ENCODE results near the gene ALOX5AP.

ALOX5AP gene

DNA sequence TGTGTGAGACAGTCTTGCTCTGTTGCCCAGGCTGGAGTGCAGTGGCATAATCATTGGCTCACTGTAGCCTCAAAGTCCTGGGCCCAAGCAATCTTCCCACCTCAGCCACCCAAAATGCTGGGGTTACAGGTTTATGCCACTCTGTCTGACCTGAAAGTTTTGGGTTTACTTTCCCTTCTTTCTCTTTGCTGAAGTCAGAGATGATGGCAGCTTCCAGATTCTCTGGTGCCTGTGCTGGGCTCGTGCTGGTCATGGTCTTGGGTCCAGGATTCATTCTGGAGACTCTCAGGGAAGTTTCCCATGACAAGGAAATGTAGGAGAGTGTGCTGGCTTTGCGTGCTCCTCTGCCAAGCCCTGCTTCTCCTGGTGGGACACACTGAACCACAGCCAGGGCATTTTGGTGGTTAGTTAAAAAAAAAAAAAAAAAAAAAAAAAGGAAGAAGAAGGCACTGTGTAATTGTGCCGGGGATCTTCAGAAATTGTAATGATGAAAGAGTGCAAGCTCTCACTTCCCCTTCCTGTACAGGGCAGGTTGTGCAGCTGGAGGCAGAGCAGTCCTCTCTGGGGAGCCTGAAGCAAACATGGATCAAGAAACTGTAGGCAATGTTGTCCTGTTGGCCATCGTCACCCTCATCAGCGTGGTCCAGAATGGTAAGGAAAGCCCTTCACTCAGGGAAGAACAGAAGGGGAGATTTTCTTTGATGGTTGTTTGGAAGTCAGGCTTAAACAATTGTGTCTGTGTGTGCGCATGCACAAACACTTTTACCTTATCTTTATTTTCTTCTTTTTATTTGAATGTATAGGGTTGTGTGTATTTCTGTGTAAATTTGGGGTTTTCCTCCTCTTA lies at the start of gene ALOX5AP:
Gene ALOX5AP, plus strand, starts transcription at position 519 of the 847 bp plus-strand sequence. Its CDS starts 63 bp downstream, at position 582.
- no peak for DNase-seq

- DNase-seq, result no peak
Observed at GRCh38 chr13:30685987-30686386, 49.4 kb upstream of the ALOX5AP start.

DNA sequence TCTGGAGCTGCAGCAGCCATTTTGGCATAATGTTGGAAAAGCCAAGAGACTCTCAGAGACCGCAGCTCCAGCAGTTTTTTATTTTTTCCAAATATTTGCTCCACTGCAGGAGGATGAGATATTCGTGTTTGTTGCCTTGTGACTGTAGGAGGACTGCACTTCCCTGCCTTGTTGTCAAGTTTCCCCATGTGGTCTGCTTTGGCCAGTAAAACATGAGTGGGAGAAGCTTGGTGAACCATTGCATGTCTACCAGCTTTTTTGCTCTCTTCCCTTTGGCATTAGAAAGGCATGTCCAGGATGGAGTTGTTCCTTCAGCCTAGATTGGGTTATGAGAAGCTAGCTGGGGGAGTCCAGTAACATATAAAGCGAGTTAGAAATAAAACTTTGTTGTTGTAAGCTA lies 47.7 kb upstream of the ALOX5AP start:
- no peak for DNase-seq

DNA sequence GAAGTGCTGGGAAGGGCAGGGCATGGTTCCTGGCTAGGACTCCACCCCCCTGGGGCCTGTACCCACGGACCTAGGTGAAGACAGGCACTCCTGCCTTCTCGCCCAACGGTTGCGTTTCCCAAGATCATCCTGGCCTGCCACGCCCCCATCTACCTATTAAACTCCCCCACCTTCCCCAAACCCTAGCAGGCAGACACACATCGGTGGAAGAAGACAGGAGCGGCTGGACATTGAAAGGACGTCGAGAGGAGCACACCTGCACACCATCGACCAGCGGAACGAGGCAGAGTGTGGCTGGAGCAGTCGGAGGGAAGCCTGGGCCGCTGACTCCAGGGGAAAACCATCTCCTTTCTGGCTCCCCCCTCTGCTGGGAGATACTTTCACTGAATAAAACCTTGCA lies 45.6 kb upstream of the ALOX5AP start:
- DNase-seq, result no peak

GRCh38 chr13:30690282-30691188 lies 44.8 kb upstream of the ALOX5AP start:
- peak in 1 of 2 experiments; percentile 50 for DNase-seq

DNA sequence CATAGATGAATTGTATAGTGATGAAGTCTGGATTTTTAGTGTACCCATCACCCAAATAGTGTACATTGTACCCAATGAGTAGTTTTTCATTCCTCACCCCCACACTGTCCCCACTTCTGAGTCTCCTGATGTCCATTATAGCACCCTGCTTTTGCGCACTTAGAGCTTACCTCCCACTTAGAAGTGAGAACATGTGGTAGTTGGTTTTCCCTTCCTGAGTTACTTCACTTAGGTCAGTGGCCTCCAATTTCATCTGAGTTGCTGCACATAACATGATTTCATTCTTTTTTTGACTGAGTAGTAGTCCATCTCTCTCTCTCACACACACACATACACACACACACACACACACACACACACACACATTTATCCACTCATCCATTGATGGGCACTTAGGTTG lies 43.2 kb upstream of the ALOX5AP start:
- no peak for DNase-seq

- no peak for DNase-seq
Observed at GRCh38 chr13:30696278-30697176, 38.8 kb upstream of the ALOX5AP start.

GRCh38 chr13:30697177-30697953 lies 38.0 kb upstream of the ALOX5AP start:
- DNase-seq, result no peak

GRCh38 chr13:30697996-30698401 lies 37.3 kb upstream of the ALOX5AP start:
- DNase-seq, result no peak

- no peak for DNase-seq
Observed at GRCh38 chr13:30698488-30699005, 36.8 kb upstream of the ALOX5AP start.

DNA sequence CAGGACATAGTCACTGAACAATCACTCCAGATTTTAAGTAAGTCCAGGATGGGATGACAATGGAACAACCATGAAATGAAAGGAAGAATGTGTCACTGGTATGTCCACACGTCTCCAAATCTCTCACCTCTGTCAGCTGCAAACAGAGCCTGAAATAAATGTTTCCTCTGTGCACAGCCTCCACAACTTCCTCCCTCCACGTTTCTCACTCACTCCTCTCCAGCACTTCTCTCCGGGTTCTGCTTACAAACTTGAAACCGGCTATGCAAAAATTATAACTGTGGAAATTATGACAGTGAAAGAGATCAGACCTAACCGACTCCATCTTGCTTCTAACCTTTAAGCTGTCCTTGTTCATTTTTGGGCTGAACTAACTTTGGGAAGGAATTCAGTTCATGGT lies 35.0 kb upstream of the ALOX5AP start:
- no peak for DNase-seq

- no peak for DNase-seq
Observed at GRCh38 chr13:30702006-30702405, 33.3 kb upstream of the ALOX5AP start.

DNA sequence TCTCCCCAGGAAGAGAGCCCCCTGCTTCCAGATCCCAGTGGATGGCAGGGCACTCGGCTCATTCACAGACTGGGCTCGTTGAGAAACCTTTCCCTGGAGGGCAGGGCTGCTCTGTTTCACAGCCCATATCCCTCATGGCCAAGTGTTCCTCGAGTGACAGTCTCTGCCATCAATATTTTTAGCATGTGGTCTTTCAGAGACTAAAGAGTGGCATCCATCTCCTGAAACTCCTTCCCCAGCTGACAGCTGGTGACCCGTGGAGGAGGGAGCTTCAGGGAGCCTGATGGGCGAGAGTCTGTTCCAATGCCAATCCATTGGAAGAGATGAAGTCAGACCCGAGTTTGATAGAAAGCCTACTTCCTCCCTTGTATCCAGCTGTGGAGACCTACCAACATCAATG lies 30.7 kb upstream of the ALOX5AP start:
- DNase-seq, result no peak

GRCh38 chr13:30705680-30706079 lies 29.7 kb upstream of the ALOX5AP start:
- peak in 1 of 2 experiments; percentile 11 for DNase-seq

DNA sequence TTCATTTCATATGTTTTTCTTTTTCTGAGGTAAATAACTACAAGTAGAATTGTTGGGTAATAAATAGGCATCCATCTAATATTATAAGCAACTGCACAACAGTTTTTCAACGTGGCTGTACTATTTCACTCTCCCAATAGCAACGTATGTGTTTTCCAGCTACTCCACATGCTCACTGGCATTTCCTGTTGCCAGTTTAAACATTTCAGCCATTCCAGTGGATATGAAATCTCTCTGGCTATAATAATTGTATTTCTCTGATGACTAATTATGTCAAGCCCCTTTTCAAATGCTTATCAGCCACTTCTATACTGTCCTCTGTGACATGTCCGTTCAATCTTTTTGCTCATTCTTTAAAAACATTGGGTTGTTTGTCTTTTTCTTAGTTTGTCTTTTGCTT lies 26.8 kb upstream of the ALOX5AP start:
- DNase-seq, result no peak

DNA sequence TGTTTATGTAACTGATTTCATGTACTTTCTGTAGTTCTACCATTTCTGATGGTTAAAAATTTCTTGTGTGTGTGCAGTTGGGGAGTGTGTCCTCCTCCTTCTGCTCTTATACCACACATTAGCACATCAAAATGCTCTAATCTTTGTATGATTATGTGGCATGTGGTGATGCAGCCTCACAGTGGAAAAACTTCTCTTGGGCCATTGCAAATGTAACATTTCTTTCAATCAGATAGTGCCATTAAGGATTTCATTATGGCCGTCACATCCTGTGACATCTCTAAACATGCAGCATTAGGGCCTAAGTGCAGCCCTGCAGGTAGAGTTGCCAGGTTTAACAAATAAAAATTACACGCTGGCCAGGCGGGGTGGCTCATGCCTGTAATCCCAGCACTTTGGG lies 24.9 kb upstream of the ALOX5AP start:
- DNase-seq, result no peak

DNA sequence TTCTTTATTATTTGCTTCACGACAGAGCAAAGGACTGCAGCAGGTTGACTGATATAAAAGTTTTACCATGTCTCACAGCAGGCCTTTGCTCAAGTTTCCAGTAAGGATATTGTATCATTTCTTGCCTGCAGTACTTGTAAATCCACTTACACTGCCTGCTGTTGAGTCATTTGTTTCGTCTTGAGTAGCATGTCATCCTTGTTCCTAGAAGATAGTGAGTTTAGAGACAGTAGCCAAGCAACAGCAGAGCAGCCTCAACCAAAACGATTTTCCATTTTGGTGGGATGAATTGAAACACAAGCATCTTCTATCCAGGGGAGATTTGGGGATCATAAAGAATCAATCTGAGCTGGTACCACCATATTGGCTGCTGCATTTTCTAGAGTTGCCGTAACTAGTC lies 24.0 kb upstream of the ALOX5AP start:
- no peak for DNase-seq

DNA sequence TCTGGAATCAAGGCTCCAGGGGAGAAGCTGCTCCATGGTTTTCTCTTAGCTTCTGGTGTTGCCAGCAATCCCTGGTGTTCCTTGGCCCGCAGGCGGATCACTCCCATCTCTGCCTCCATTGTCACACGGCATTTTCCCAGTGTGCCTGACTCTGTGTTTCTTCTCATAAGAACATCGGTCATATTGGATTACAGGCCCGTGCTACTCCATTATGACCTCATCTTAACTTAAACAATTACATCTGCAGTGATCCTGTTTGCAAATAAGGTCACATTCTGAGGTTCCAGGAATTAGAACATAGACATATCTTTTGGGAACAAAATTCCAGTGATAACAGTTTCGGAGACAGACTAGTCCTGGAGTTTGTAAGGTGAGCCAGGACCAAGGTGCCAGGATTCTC lies 23.5 kb upstream of the ALOX5AP start:
- no peak for DNase-seq

GRCh38 chr13:30712536-30713532 lies 22.5 kb upstream of the ALOX5AP start:
- DNase-seq, result no peak

DNA sequence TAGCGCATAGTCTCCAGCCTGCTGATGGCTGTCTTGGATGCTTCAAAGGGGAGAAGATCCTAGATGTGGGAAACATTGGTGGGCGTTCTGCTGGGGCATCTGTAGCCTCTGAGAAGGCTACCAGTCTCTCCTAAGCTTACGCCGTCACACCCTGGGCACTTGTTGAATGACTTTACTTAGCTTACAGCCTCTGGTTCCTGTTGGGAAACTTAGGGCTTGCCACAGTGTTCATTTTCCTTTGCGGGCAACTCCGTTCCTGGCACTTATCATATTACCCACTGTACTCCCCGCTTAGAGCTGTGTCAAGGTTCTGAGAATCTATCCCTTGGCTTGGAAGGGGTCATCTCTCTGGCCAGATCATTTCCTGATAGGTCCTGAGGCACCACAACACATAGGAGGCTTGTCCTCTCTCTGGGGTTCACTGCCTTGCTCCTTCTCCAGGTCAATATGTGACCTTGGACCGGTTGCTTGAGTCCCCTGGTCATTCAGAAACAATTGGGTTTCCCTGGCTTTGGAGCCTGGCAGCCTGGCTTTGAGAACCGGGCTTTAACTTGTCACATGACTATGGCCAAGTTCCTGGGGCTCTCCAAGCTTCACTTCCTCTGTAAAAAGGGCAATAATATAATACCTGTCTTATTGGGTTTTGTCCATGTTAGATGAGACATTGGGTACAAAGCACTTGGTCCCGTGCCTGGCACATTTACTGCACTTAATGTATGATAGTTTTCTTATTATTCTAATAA lies 20.5 kb upstream of the ALOX5AP start:
- no peak for DNase-seq

Measured in NCI-H526 (cell line).